Left hindlimb (tissue), 1 donor: ENCODE results near the gene UST.
"Not testable (repeated sequence)": the region's sequence is repeated elsewhere in the genome, so short reads cannot be mapped to it uniquely, and the experiment has no call there.

Experiments
- DNase-seq: peaks from one replicate; pipeline ENCODE4 v3.0.0-alpha.2; 2018

UST gene

GRCh38 chr6:148768646-148769270 is 21.9 kb downstream of the UST start:
- no peak for DNase-seq

GRCh38 chr6:148769304-148769968 is 22.6 kb downstream of the UST start:
- DNase-seq: no peak

DNA sequence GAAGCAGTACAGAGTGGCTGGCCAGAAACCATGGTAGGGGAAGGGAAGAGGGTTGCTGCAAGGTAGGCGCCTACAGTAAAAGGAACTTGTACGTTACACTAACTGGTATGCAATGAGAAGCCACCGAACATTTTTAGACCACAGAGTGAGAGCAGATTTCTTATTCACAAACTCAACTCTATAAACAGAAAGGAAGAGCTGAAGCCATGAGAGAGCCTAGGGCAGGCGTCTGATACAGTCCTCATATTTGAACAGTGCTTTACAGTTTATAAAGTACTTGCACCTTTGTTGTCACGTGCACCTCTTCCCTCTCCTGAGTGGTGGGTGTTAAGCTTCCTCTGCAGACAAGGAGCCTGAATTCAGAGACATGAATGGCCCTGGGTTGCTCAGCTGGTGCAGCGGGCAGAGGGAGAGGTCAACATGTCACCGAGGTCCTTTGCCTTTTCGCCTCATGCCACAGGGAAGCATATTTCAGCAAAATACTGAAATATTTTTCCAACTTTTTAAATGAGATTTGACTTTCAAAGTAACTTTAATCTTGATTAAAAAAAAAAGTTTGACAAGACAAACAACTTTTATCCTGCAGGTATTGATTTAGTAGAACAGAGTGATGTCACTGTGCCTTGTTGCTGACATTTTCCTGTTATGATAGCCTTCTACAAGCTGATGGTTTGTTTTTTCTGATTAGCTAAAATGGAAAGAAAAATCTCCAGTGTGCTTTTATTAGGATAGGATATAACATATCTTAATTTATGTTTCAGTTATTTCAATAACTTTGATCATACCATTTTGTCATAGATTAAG is 23.8 kb downstream of the UST start:
- no peak for DNase-seq

DNA sequence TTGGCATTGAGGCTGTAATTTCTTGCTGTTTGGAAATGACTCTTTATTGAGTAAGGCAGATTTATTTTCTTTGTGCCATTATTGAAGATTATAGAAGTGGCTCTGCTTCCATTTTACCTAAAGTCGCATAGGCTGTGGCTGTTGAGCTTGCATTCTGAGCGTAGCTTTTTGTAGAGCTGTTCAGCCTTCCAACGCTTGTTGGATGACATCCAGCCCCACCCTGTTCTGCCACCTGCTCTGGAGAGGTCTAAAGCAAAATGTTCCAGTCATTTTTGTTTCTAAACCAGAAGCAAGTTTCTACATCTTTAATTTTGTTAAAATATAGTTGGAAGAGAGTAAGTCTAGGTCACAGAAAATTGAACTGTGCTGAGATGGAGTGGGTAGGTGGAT is 24.4 kb downstream of the UST start:
- DNase-seq: no peak

DNA sequence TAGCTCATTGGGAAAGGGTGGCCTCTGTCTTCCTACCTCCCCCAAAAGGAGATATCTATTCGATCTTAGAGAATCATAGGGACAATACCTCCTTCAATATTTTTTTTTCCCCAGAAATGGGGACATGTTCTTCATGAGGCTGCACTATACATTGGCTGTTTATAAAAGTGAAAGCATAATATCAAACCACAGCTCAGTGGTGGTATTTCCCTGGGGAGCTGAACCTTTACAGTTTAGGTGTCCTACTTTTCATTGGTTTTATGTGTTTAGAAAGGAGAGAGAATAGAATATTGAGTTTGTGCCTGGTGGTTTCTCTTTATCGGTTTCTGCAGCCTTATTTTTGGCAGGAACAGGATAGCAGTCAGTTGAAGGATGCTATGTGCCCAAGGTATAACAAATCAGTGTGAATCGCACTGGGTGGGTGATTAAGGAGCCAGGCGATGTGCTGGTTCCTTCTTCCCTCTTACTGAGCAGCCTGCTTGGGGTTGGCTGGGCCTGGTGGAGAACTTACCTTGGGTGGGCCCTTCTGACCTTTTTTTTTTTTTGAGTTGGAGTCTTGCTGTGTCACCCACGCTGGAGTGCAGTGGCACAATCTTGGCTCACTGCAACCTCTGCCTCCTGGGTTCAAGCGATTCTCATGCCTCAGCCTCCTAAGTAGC is 25.2 kb downstream of the UST start:
- DNase-seq: no peak

DNA sequence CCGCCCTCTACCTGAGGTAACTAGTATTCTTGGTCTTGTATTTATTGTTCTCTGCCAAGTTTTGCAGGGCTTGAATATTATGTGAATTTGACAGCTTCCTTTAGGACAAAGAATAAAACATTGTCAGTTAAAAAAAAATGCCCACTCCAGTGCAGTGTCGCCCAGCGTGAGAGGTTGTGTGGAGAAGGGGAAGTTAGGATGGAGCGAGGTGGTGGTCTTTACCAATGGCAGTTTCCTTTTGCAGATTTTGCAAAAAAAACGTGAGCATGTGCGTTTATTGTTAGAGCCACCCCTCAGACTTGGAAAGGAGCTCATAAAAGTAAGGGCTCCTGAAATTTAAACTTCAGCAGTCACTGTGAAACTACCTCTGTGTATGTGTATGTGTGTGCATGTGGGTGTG is 28.3 kb downstream of the UST start:
- no peak for DNase-seq

GRCh38 chr6:148776321-148777308 is 29.8 kb downstream of the UST start:
- peak; percentile 72 for DNase-seq

DNA sequence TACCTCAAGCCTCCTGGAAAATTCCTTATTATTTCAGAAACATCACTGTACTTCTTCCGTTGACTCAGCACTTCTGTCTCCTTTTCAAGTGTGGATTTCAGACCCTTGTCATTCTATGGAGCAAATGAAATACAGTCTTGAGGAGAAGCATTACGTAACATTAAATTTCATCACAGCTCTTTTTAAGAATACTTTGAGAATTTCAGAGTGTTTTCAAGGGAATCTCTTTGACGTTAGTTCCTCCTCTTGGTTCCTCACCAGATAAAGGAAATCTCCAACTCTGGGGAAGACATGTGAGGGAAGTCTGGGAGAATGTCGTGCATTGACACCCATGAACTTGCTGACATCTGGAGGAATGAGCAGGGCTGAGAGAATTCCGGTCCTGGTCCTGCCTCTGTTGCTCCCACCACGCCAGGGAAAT is 32.3 kb downstream of the UST start:
- no peak for DNase-seq

DNA sequence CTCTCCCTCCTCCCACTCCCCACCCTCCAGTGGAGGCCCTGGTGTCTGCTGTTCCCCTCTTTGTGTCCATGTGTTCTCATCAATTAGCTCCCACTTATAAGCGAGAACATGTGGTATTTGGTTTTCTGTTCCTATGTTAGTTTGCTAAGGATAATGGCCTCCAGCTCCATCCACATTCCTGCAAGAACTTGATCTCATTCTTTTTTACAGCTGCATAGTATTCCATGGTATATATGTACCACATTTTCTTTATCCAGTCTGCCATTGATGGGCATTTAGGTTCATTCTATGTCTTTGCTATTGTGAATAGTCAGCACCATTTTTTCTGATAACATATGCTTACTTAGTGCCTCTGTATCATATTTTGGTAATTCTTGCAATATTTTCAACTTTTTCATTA is 33.6 kb downstream of the UST start:
- not testable (repeated sequence) for DNase-seq

DNA sequence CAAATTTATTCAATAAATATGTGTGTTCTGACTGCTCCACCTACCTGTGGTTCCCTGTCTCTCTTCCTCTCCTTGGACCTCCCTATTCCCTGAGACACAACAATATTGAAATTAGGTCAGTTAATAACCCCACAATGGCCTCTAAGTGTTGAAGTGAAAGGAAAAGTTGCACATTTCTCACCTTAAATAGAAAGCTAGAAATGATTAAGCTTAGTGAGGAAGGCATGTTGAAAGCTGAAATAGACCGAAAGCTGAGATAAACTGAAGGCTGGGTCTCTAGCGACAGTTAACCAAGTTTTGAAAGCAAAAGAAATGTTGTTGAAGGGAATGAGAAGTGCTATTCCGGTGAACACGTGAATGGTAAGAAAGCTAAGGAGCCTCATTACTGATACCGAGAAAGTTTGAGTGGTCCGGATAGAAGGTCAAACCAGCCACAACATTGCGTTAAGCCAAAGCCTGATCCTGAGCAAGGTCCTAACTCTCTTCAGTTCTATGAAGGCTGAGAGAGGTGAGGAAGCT is 34.1 kb downstream of the UST start:
- DNase-seq: no peak

DNA sequence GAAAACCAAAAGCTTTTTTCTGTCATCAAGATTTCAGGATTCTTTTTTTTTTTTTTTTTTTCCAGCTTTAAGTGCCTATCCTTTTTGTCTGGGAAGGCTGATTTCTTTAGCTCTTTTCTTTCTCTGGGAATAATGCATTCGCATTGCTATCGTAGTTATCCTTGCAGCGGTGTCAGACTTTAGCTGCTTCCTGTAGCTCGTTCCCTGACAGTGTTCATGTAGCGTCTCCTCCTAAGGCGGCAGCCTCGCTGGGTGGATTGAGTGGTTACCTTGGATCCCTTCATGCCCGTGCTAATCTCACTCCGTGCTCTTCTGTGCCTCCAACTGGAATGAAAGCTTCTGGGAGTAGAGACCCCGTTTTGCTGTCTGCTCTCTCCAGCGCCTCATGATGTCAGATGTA is 43.1 kb downstream of the UST start:
- DNase-seq: no peak

- no peak for DNase-seq
Observed at GRCh38 chr6:148790404-148790803, 43.6 kb downstream of the UST start.

DNA sequence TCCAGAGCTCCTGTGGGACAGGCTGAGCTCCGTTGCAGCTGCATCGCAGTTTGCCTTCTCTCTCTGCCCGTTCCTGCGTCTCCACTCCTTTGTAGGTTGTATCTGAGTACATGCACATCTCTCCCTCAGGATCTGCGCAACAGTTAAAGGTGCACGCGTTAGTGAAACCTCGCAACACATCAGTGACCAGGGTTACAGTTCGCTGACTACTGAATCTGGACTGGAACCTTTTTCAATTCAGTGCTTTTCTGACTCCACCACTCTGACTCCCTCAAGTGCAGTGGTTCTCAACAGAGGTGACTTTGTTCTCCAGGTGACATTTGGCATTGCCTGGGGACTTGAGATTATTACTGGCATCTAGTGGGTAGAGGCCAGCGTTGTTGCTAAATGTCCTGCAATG is 44.0 kb downstream of the UST start:
- no peak for DNase-seq

DNA sequence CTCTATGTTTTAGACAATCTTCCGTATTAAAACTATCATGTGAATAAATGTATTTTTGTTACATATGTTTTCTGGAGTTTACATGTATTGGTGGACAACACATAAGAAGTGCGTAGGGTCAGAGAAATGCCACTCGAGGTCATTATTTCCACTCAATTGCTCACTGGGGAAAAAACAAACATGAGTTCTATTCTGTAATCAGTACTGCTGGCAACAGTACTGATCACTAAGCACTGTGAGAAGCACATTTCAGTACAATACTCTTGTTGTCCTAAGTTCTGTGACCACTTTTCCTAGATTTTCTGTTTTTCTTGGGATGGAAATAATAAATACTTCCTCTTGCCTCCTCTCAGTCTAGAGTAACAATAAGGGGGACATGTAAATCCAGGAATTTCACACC is 44.5 kb downstream of the UST start:
- DNase-seq: no peak

DNA sequence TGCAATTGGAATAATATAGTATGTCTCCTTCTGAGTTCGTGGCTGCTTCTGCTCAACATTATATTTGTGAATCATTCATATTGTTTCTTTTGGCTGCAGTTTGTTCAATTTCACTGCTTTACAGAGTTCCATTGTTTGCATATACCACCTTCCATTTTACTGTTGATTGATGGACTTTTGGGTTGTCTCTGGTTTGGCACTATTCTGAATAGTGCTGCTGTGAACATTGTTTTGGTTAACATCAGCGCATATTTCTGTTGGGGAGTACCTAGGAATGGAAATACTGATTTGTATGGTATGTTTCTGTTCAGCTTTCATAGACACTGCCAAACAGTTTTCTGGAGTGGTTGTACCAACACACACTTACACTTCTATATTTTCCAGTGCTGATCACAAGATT is 46.9 kb downstream of the UST start:
- DNase-seq: no peak

GRCh38 chr6:148794797-148795196 is 48.0 kb downstream of the UST start:
- no peak for DNase-seq

DNA sequence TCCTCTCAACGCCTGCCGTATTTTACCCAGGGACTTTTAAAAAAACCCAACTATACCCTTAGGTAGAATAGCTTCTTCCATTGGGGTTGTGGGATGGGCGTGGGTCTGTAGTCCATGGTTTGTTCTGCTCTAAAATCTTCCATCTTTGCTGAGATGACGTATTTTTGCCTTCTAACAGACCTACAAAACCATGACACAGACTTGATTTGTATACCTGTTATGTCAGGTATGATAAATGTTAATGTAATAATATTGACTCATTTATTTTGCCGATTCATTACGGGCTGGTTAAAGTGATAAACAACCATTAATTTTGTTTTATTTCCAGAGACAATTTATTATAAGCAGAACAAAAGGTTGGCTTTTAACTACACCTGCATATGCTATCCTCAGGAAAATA is 48.7 kb downstream of the UST start:
- no peak for DNase-seq

DNA sequence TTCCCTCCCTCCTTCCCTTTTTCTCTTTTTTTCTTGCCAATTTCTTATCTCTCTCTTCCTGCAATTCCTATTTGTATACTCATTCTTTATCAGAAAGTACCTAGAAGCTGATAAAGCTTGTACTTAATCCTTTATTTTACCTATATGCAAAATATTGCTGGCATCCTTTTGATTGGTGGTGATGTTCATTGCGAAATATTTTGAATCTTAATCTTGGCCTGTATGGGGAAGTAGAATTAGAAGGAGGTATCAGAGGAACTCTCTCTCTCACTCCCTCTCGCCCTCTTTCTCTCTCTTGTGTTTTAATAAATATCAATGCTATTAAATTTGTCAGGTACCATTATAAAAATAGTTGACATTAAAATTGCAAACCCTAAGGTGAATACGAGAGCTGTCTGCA is 52.8 kb downstream of the UST start:
- no peak for DNase-seq

DNA sequence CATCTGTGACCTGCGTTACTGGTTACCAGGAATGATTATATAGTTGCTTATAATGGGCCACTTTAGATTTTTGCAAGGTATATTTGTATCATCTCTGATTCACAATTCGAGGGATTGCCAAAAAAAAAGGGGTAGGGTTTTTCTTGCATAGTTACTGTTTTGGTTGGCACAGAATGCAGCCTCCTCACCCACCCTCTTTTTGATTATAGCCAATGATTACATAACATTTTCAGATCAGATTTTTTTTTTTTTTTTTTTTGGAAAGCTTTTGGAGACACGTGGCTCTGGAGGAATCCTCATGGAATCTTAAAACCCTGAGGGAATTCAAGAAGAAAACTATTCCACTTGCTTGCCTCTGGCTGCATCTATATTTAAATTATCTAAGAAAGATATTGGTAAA is 53.7 kb downstream of the UST start:
- no peak for DNase-seq

- no peak for DNase-seq
Observed at GRCh38 chr6:148803979-148804378, 57.1 kb downstream of the UST start.

- DNase-seq: no peak
Observed at GRCh38 chr6:148805777-148806176, 58.9 kb downstream of the UST start.

DNA sequence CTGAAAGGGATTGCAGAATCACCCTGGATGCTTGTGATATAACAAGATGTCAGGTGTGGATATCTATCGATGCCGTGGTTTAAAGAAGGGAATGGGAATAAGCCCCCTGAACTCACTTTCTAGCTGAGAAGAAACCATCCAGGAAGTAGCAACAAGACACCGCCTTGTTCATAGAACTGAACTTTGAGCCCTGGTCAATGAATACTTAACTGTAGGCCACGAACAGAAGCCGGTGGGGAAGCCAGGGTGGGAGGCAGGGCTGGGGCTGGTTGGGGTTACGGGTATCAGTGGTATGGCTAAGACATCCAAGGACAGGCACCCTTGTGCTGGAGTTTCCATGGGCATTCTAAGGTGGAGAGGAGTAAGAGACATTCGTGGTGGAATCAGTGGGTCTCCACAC is 61.0 kb downstream of the UST start:
- DNase-seq: no peak
